Measurements from ENCODE around the gene SMC1B. TPM values are rescaled to one million over a fixed set of nuclear protein-coding genes. Genes with fewer than 3 reads are reported as not detected.

The SMC1B gene, protein sequence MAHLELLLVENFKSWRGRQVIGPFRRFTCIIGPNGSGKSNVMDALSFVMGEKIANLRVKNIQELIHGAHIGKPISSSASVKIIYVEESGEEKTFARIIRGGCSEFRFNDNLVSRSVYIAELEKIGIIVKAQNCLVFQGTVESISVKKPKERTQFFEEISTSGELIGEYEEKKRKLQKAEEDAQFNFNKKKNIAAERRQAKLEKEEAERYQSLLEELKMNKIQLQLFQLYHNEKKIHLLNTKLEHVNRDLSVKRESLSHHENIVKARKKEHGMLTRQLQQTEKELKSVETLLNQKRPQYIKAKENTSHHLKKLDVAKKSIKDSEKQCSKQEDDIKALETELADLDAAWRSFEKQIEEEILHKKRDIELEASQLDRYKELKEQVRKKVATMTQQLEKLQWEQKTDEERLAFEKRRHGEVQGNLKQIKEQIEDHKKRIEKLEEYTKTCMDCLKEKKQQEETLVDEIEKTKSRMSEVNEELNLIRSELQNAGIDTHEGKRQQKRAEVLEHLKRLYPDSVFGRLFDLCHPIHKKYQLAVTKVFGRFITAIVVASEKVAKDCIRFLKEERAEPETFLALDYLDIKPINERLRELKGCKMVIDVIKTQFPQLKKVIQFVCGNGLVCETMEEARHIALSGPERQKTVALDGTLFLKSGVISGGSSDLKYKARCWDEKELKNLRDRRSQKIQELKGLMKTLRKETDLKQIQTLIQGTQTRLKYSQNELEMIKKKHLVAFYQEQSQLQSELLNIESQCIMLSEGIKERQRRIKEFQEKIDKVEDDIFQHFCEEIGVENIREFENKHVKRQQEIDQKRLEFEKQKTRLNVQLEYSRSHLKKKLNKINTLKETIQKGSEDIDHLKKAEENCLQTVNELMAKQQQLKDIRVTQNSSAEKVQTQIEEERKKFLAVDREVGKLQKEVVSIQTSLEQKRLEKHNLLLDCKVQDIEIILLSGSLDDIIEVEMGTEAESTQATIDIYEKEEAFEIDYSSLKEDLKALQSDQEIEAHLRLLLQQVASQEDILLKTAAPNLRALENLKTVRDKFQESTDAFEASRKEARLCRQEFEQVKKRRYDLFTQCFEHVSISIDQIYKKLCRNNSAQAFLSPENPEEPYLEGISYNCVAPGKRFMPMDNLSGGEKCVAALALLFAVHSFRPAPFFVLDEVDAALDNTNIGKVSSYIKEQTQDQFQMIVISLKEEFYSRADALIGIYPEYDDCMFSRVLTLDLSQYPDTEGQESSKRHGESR
- 0.13 TPM in 1 of 2 replicates, not detected in the other for total RNA-seq

DNA sequence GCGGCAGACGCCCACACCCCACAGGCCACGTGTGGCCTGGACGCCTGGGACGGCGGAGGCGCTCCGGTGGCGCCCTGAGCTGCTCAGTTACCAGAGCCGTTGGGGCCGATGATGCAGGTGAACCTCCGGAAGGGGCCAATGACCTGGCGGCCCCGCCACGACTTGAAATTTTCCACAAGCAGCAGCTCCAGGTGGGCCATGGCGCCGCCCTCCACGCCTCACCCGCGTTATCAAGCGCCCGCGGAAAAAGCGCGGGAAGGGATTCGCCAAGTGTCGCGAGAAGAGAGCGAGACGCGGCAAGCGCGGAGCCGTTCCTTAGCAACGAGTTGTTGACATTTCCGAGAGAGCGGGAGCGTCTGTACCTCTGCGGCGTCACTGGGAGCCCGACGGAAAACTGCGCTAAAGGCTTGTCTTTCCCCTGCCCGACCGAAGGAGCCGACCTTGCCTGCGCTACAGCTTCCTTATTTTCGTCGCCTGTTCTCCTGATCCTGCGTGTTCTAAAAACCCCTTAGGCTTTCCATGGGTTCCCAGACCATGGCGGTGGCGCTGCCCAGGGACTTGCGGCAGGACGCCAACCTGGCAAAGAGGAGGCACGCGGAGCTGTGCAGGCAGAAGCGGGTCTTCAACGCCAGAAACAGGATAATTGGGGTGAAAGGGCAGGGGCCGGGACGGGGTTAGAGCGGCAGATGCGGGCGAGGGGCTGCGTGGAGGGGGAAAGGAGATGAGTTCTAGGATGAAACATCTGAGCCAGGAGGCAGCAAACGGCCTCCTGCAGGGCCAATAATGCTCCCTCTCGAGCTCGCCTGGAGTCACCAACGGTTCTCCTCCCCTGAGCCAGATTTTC, at the start of gene SMC1B, which contains the start of gene RIBC2:
Gene SMC1B, minus strand, starts transcription at position 232 of the 844 bp plus-strand sequence. Its CDS starts 32 bp downstream, at position 200.
Gene RIBC2, plus strand, starts transcription at position 326 of the 844 bp plus-strand sequence. Its CDS starts 194 bp downstream, at position 520.
- POLR2A ChIA-PET, result no interaction called here
- H3K36me3 Mint-ChIP-seq (ENCODE audit: low read depth), result no peaks in the 10 kb centered on the region
- intact Hi-C loops (cut with micrococcal nuclease), result loop anchor here (1.0 kb wide), 1 partner anchor 104 kb away; the partner anchor contains the start of gene FAM118A
- CTCF ChIA-PET, result interaction anchor here (0.9 kb wide), 1 partner anchor 205 kb away, joined by 3 read pairs; no protein-coding TSS in a partner anchor
- peaks cover 2% of the 10 kb centered on the region for H3K27me3 Mint-ChIP-seq
- TF ChIP-seq, protein P1, sequence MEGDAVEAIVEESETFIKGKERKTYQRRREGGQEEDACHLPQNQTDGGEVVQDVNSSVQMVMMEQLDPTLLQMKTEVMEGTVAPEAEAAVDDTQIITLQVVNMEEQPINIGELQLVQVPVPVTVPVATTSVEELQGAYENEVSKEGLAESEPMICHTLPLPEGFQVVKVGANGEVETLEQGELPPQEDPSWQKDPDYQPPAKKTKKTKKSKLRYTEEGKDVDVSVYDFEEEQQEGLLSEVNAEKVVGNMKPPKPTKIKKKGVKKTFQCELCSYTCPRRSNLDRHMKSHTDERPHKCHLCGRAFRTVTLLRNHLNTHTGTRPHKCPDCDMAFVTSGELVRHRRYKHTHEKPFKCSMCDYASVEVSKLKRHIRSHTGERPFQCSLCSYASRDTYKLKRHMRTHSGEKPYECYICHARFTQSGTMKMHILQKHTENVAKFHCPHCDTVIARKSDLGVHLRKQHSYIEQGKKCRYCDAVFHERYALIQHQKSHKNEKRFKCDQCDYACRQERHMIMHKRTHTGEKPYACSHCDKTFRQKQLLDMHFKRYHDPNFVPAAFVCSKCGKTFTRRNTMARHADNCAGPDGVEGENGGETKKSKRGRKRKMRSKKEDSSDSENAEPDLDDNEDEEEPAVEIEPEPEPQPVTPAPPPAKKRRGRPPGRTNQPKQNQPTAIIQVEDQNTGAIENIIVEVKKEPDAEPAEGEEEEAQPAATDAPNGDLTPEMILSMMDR (IDR thresholded peaks at IDR 0.05), result no peak
- H3K9me3 Mint-ChIP-seq, result no peaks in the 10 kb centered on the region
- peak within 1 kb of the TSS; percentile 50 for H3K27ac Mint-ChIP-seq
- DNase-seq (peak; percentile 59), ATAC-seq (ENCODE audit: low read depth) (peak; percentile 82)
- peak within 1 kb of the TSS; percentile 79 for H3K4me3 Mint-ChIP-seq
- peaks cover 13% of the 10 kb centered on the region for H3K4me1 Mint-ChIP-seq

DNA sequence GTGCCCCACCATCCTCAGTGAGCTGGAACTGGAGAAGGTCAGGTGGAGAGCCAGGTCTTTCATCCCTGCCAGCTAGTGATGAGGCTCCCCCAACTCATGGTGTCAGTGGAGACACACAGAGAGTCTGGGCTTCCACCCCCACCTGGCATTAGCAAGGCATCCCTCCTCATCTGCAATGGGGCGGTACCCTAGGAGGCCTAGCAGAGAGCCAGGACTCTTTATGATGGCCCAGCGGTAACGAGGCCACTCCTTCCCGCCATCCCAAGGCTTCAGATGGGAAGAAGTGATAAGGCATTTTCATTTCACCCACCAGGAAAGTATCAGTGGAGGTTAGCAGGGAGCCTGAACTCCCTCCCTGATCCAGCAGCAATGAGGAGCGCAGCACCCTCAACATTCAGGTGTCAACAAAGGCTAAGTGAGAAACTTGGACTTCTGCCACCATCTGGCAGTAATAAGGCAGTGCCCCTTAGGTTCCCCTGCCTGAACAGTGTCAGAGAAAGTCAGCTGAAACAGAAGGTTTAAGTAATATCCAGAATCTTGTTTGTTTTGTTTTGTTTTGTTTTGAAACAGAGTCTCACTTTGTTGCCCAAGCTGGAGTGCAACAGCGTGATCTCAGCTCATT, 48.7 kb upstream of the SMC1B start:
- Mint-ChIP-seq H3K9me3 (no peaks in the 10 kb centered on the region), H3K4me1 (no peaks in the 10 kb centered on the region), H3K4me3 (no peak overlapping the region), H3K36me3 (ENCODE audit: low read depth) (no peaks in the 10 kb centered on the region), H3K27ac (no peak overlapping the region), H3K27me3 (peaks cover 5% of the 10 kb centered on the region)
- ChIA-PET CTCF (no interaction called here), POLR2A (no interaction called here)
- TF ChIP-seq, protein P1 (IDR thresholded peaks at IDR 0.05), result no peak
- ATAC-seq (ENCODE audit: low read depth), result no peak
- intact Hi-C loops (cut with micrococcal nuclease), result no loop called here
- no peak for DNase-seq

DNA sequence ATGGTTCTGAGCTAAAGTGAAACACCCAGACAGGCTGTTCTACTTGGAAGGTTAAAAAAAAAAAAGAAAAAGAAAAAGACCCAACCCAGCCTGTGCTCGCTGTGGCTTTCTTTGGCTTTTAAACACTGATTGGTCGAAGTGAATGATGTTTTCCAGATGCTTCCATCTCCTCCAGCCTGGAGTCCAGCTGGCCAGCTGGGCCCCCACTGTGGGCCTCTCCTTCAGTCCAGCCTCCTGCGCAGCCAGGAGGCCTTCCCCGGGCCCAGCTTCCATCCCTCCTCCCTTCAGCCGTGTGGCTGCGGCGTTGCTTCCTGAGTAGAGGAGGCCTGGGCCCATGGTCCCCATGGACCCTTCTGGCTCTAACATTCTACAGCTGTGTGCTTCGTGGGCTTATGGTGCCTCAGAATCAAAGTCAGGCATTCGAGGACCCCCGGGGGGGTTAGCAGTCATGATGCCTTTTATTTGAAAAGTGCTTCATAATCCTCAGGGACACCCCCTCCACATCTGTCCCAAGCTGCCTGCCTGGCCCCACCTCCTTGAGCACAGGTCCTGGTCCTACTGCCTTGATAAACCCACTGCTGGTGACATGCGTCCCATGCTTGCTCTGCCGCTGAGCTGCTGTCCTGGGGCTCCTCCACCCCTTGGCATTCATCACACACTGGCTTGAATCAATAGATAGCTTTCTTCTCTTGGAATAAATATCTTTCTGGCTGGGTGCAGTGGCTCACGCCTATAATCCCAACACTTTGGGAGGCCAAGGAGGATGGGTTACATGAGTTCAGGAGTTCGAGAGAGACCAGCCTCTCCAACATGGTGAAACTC, 47.1 kb upstream of the SMC1B start:
- Mint-ChIP-seq H3K4me3 (no peak overlapping the region), H3K27me3 (peaks cover 6% of the 10 kb centered on the region), H3K36me3 (ENCODE audit: low read depth) (no peaks in the 10 kb centered on the region), H3K27ac (no peak overlapping the region), H3K9me3 (no peaks in the 10 kb centered on the region), H3K4me1 (no peaks in the 10 kb centered on the region)
- CTCF ChIA-PET, result no interaction called here
- TF ChIP-seq, protein P1 (IDR thresholded peaks at IDR 0.05), result no peak
- intact Hi-C loops (cut with micrococcal nuclease), result no loop called here
- POLR2A ChIA-PET, result no interaction called here
- no peak for DNase-seq
- no peak for ATAC-seq (ENCODE audit: low read depth)

DNA sequence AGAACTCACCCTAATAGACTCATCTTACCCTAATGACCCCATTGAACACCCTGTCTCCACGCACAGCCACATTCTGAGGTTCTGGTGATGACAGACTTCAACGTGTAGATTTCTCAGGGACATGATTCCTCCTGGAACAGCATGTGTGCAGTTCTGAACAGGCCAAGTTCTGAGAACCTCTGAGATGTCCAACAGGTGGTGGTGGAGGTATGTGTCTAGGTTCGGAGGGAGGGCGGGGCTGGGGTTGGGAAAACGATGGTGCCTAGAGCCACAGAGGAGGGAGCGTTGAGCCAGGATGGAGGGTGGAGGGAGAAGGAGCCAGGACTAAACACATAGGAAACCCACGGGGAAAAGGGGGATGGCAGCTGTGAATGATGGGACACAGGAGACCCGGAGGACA, 45.8 kb upstream of the SMC1B start:
- H3K9me3 Mint-ChIP-seq, result no peaks in the 10 kb centered on the region
- H3K36me3 Mint-ChIP-seq (ENCODE audit: low read depth), result no peaks in the 10 kb centered on the region
- no peak overlapping the region for H3K27ac Mint-ChIP-seq
- POLR2A ChIA-PET, result no interaction called here
- H3K4me3 Mint-ChIP-seq, result no peak overlapping the region
- no peak for ATAC-seq (ENCODE audit: low read depth)
- intact Hi-C loops (cut with micrococcal nuclease), result no loop called here
- H3K4me1 Mint-ChIP-seq, result no peaks in the 10 kb centered on the region
- CTCF ChIA-PET, result no interaction called here
- H3K27me3 Mint-ChIP-seq, result peaks cover 6% of the 10 kb centered on the region
- no peak for DNase-seq
- TF ChIP-seq, protein P1 (IDR thresholded peaks at IDR 0.05), result no peak
